ENCODE data around the gene ARMH2.

- no peak for TF ChIP-seq CTCF (IDR thresholded peaks at IDR 0.05)
- TF ChIP-seq POLR2A (IDR thresholded peaks at IDR 0.05): no peak
Observed at GRCh38 chr6:24752917-24753492, 45.7 kb downstream of the ARMH2 start.
